HG03521 (cell line): ENCODE measurements around the gene ZCCHC12.
A peak's percentile ranks its signal among the peaks of the same experiment; 100 is the strongest.
"Not testable (repeated sequence)": the region's sequence is repeated elsewhere in the genome, so short reads cannot be mapped to it uniquely, and the experiment has no call there.

Experiments
- ATAC-seq: cut with Tn5 transposase; IDR thresholded peaks from one replicate; pipeline ENCODE4 v1.9.1; 2021; ENCODE audit warnings: mild to moderate bottlenecking, moderate library complexity; ENCODE audit not compliant: unreplicated experiment

ZCCHC12 gene

DNA sequence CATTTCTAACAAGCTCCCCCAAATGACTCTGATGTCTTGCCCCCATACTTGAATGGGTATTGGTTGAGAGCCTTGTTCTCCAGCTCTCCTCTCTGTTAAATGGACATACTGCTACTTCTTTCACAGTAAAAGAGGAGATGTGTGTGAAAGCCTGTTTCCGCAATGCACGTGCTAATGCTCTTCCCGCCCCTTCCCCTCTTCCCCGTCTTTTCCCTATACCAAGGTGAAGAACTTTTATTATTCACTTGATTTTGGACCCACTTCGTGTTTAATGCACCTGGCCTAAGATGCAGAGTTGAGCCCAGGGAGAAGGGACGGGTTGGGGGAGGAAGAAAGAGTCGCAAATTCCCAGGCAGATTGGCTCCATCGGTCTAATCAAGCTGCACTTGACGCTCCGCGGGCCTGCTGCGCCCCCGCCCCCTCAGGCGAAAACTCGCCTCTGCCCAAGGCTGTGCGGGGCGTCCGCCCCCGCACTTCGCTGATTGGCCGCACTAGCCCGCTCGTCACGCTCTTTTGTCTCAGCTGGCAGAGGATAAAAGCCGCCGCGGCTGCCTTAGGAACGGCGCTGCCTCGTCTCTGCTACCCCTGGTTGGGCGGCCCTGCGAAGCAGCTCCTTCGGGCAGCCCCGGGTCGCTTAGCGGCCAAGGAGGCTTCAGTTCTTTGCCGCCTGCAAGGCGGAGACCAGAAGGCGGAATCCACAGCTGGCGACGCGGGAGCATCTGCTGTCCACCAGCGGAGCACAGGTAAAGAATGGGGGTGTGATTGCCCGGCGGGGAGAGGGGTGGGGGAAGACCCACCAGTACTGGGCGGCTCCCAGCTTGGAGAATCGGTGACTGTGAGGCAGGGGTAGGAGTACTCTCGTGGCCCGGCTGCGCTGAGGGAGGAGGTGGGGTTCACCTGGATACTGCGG, at the start of gene ZCCHC12:
Gene ZCCHC12, plus strand, starts transcription at position 562 of the 910 bp plus-strand sequence. CDS start 1,421 bp downstream, outside the sequence.
- ATAC-seq, result no peak

DNA sequence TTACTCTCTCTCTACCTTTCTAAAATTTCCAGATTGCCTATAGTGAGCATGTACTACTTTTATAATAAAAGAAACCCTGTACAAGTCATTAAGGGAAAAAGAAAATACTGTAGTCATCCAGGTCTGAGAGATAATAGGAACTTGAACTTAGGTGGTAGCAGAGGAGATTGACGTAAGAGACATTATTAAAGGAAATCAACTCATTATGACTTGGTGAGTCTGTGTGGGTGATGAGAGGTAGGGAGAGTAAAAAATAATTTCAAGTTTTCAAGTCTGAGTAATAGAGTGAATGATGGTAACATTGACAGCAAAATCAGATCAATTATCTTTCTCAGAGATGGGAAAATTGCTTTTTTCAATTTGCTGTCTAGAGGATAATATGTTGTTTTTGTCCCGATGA, 44.0 kb upstream of the ZCCHC12 start:
- ATAC-seq, result no peak

DNA sequence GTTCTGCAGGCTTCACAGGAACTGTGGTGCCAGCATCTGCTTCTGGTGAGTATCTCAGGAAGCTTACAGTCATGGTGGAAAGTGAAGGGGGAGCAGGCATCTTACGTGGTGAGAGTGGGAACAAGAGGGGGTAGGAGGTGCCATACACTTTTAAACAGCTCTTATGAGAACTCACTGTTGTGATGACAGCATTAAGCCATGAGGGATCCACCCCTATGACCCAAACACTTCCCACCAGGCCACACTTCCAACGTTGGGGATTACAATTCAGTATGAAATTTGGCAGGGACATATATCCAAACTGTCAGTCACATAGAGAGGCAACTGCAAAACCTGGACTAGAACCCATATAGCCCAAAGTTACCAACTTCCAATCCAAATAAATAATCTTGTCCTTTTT, 43.1 kb upstream of the ZCCHC12 start:
- no peak for ATAC-seq

DNA sequence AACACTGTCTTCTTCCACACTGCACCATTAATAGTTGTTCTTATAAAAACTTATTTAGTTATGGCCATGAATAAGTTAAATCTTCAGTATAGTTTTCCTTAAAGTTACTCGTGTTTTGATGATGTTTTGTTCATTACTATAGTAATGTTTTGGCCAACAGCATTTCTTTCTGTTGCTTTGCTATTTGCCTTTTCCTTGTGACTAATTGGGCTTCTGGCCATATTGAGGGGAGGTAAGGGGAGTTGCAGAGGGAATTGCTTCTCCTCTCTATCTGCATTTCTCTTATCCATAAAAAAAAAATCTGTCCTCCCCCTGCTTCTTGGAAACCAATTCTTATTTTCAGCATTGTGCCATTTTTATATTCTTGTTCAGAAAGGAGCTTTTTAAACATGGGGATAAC, 42.7 kb upstream of the ZCCHC12 start:
- no peak for ATAC-seq

DNA sequence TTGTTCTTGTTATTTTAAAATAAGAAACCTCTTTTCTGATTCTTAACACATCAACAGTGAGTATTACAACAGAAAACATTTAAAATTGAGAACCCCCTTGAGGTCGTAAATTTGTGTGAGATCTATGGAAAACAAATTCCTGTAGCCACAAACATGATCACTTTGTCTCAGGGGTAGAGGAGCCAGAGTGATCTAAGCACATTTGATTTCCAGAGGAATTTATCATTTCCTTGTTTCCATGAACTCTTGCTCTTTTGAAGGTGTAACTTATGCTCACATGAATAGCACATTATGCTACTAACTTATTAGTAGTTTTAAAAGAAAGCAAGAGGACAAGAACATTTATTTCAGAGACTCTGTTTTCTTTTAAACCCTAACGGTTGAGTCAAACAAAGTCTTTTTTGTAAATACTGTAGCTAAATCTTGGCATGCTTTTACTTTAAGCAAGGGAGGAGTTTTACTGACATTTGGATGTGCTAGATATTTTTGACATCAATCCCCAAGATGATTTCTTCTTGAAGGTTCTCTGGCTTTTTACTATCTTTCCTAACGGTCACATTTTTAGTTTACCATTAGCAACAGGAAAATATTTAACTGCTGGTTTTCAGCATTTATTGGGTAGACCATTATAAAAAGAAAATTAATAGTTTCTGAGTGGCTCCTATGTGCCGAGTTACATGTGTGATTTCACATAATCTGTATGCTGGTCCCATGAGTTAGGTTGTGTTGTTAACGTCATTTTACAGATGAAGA, 27.9 kb upstream of the ZCCHC12 start:
- no peak for ATAC-seq

DNA sequence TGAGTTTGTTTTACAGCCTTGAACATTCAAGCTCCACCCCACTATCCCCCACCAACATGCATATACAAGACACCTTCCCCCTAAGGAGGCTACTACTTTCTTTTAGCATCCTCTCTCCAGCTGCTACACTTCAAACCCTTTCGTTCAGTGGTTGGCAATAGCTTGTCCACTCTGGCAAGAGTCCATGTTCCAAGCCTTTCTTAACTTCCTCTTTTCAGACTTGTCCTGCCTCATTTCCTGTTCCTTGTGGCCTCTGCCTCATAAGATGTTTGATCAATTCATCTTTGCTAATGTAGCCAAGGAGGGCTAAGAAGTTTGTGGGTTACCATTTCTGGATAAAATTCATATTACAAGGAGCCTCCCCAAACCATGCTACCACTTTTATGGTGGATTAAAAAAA, 20.8 kb upstream of the ZCCHC12 start:
- ATAC-seq, result no peak

- ATAC-seq, result no peak
Measured at GRCh38 chrX:118807151-118808017, 16.2 kb upstream of the ZCCHC12 start.

GRCh38 chrX:118817257-118817656, 6.4 kb upstream of the ZCCHC12 start:
- not testable (repeated sequence) for ATAC-seq

DNA sequence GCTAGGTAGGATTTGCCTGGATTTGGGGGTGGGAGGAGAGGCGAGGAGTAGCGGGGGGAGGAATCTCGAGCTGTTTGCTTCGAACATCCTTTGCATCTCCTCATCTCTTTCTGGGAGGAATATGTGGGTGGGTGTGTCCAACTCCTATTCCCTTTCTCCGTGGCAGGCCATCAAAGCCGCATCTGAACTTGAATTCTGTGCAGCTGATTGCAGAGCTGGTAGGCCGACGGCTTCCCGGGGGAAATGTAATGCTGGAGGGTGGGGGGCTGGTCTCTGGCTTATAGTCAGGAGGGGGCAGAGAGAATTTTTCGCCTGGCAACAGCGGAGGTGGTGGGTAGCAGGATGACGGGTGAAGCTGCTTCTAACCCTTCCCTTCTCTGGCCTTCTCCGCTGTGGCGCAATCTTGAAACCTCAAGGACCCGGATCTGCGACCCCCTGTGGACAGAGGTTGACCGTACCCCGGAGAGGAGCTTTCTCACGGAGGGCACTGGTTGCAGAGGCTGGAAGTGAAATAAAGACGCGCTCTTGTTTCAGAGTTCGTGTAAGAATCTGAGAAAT, 628 bp downstream of the ZCCHC12 start:
- ATAC-seq, result no peak

- ATAC-seq, result no peak
Measured at GRCh38 chrX:118825227-118825626, 1.6 kb downstream of the ZCCHC12 start.

DNA sequence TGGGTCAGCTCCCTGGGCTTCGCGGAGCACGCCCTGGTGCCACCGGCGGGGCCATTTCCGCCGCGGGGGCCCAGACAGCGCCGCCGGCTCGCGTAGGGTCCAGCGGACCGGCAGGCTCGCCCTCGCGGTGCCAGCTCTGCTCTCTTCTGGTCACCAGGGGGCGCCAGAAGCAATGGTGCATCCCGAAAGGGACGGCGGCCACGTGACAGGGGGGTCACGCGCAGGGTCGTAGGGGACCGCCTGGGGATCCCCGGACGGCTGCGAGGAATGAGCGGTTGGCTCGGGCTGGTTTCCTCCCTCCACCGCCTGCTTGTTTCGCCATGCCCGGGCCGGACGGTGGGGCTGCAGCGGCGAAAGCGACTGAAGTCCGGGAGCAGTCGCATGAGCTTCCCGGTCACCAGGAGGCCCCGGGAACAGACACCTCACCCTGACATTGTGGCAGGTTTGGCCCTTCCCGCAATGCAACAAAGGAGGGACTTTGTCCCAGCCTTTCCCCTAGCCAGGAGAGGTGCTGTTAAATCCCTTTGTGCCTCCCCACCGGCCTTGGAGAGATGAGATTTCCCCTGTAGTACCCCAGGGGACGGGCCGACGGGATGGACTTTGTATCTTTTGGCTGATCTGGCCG, 15.8 kb downstream of the ZCCHC12 start:
- peak; percentile 61 for ATAC-seq

- no peak for ATAC-seq
Measured at GRCh38 chrX:118847676-118848075, 24.1 kb downstream of the ZCCHC12 start.

- ATAC-seq, result no peak
Measured at GRCh38 chrX:118853596-118853995, 30.0 kb downstream of the ZCCHC12 start.

GRCh38 chrX:118855681-118856310, 32.2 kb downstream of the ZCCHC12 start:
- no peak for ATAC-seq

GRCh38 chrX:118857006-118857405, 33.4 kb downstream of the ZCCHC12 start:
- ATAC-seq, result no peak

GRCh38 chrX:118861338-118861737, 37.7 kb downstream of the ZCCHC12 start:
- no peak for ATAC-seq

DNA sequence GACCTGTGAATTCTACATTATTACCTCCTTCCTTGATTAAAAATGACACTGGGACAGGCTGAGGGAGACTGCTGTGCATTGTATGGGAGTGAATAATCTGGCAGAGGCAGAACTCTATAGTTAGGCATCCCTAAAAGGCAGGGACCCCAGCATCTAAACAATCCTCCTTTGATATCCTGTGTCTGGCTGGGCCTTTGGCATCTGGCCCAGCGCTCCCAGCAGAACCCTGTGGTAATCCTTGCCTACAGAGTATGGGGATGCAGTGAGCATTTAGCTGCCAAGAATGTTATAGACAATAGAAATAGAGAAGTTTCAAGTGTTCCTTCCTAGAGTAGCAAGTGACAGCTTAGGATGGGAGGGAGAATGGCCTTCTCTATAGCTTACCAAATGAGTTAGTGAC, 38.5 kb downstream of the ZCCHC12 start:
- ATAC-seq, result no peak

GRCh38 chrX:118862979-118863378, 39.4 kb downstream of the ZCCHC12 start:
- no peak for ATAC-seq

DNA sequence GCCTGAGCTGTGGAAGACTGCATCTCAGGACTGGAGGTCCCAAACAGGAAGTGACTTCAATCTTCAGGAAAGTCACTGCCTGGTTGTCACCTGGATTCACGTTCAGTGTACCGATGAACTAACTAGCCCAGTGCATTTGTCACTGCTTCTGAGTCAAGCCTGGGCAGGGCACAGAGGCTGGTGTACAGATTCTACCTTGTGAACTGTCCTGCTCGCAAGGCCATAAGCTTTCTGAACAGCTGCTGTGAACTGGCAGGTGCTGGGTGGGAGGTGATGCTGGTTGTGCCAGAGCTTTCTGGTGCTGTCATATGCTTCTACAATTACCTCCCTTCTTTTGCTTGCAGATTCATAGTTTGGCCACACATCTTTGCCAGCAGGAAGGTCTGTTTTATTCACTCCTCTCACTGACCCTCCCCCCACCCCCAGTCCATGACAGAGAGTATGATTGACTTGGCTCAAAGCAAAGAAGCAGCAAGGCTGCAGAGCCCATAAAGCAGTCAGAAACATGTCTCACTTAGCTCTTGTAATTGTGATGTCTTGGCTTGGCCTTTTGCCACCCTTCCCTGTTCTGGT, 40.5 kb downstream of the ZCCHC12 start:
- no peak for ATAC-seq
